Ovary (tissue), 9 donors: ENCODE measurements around the gene TOMM22. TPM values are rescaled to one million over a fixed set of nuclear protein-coding genes. Genes with fewer than 3 reads are reported as not detected.

Experiments used
- DNase-seq, 5 donors: peaks; one replicate each; pipeline ENCODE4 v3.0.0-alpha.2; 2019 to 2020
- H3K27ac ChIP-seq, 2 donors: fragments of 200-600 bp; one replicate each; pipeline versions ENCODE4 v1.5.1 to v1.8.0; 2019 to 2022
- H3K27me3 ChIP-seq: fragments of 200-600 bp; one replicate; pipeline ENCODE4 v1.8.0; 2022
- H3K36me3 ChIP-seq: fragments of 200-600 bp; sonication (generic); one replicate; pipeline ENCODE4 v1.5.1; 2019
- H3K4me1 ChIP-seq: one replicate; pipeline ENCODE4 v1.8.1; 2013; ENCODE audit warnings: mild to moderate bottlenecking, moderate library complexity; ENCODE audit not compliant: insufficient read depth
- H3K4me3 ChIP-seq: fragments of 200-600 bp; sonication (generic); one replicate; pipeline ENCODE4 v1.5.1; 2017
- H3K9me3 ChIP-seq, 2 donors: fragments of 200-600 bp in 1 of 2; sonication (generic) in 1 of 2; one replicate each; pipeline versions ENCODE4 v1.5.1 to v1.8.1; 2013 to 2019; ENCODE audit warnings: mild to moderate bottlenecking in 1 of 2, moderate library complexity in 1 of 2
- CTCF ChIP-seq, 3 donors: fragments of 450-650 bp in 2 of 3; fragments of 200-600 bp in 1 of 3; IDR thresholded peaks; one replicate each; pipeline versions ENCODE4 v1.5.1 to v1.8.0; 2016 to 2022; ENCODE audit warnings: antibody characterized with exemption in 3 of 3, mild to moderate bottlenecking in 1 of 3
- EP300 ChIP-seq: sonication (generic); formaldehyde crosslinking; IDR thresholded peaks from one replicate; pipeline ENCODE4 v1.6.1; 2017; ENCODE audit warnings: antibody characterized with exemption
- POLR2A ChIP-seq: fragments of 450-650 bp; IDR thresholded peaks from one replicate; pipeline ENCODE4 v1.6.1; 2017; ENCODE audit warnings: antibody characterized with exemption, mild to moderate bottlenecking, moderate library complexity
- WGBS, 3 donors: extraction: QIAGEN DNeasy Blood & Tissue Kit in 1 of 3; methylation state at CpG; one replicate each; pipeline versions ENCODE4 v1.1.5 to v1.1.7; 2013 to 2017; 5-methylcytosine and 5-hydroxymethylcytosine counted together
- intact Hi-C, 4 donors: fragments of 100-400 bp; cut with DNase I; formaldehyde crosslinking; loops; one replicate each; pipeline versions ENCODE4 v1.11.0 to v1.15.1; 2022 to 2023
- polyA plus RNA-seq, 2 donors: library from polyadenylated mRNA; stranded (reverse); fragments of 200-250 nt in 1 of 2; fragments of 350-450 nt in 1 of 2; fragmentation: Illumina TruSeq in 1 of 2; extraction: RNeasy Lipid Tissue Mini Kit (QIAGEN cat#74804) in 1 of 2; gene quantifications; one replicate each; pipeline ENCODE4 v1.2.3, GENCODE V29; 2013 to 2014
- total RNA-seq, 7 donors: library from RNA; depleted of rRNA in 2 of 7; stranded (reverse); fragments of >200 nt in 2 of 7; fragmentation: NEBNext Ultra II Directional in 3 of 7; extraction: Animal tissue kit (Norgen Biotek cat#: 25700) in 3 of 7; gene quantifications; one replicate each; pipeline versions ENCODE4 v1.1.0 to v1.2.4, GENCODE V29; 2016 to 2023
- donor health status: DM: no; HTN: no; CAD: no; lungs with moderate emphysema.
- donor health status: DM: no; HTN: no; CAD: no.
- donor health status: Bipolar disorder and iron deficiency.
- donor health status: DM: yes; HTN: yes; CAD: no.
- donor health status: DM: no; HTN: no; CAD: no.
- donor health status: DM: yes; HTN: yes; CAD: no.

The TOMM22 gene
- total and polyA plus RNA-seq, 9 donors: 30.0 to 96.3 (median 57.7) TPM

DNA sequence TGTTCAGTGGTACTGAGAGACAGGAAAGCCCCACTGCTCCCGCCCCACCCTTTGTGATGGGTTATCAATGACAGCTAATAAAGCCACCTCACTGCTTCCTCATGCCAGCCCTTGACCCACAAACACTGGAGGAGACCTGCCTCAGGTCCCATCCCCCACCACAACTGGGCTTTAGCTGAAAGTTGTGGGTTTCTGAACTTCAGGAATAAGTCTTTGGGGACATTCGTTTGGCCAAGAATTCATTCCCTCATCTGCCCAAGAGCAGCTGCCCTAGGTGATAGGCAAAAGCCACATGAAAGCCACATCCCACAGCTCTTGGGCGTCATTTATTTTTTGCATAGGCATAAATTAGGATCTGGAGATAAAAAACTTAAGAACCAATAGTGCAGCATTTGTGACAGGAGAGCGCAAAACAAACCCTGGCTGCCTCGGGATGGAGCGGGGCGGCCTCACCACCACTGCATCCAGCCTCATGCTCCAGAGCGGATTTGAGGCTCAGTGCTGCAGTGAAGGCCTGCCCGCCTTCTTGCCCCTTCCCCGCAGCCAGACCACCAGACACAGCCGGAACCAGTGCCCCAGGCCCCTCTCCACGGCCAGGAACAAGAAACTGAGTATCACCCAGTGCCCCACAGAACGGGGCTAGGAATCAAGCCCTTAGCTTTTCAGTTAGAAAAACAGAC is 52.8 kb downstream of the TOMM22 start:
- H3K36me3 ChIP-seq: no peaks in the 10 kb centered on the region
- intact Hi-C loops: no loop called here

More for the DNA sequence above, 52.8 kb downstream of the TOMM22 start:
- H3K4me3 ChIP-seq: no peak overlapping the region
- H3K27ac ChIP-seq: peak overlapping the region in 1 of 2 donors; percentile 71
- DNase-seq: peak in 3 of 5 donors; percentile 14 to 42 (median 36)
- peaks cover 20% of the 10 kb centered on the region for H3K4me1 ChIP-seq
- no peaks in the 10 kb centered on the region for H3K27me3 ChIP-seq
- 58 to 76% (median 65%) methylated on average over 13 of the region's 13 CpGs for WGBS, 3 donors
- H3K9me3 ChIP-seq: no peaks in the 10 kb centered on the region
- no peak for TF ChIP-seq EP300
- no peak for TF ChIP-seq CTCF (IDR thresholded peaks at IDR 0.05)
- no peak for TF ChIP-seq POLR2A

Other genes starting within 250 kb of the TOMM22 start
- gene KCNJ4, start 226.8 kb upstream of the TOMM22 start, total RNA-seq: under 1 TPM in 1 of 7 donors, not detected in 6; 0.62 TPM
- under 1 TPM in 1 of 2 donors, not detected in 1; 0.02 TPM for gene KCNJ4, start 226.8 kb upstream of the TOMM22 start, polyA plus RNA-seq
- 1 to 10 TPM in 6 of 7 donors, under 1 TPM in 1; 0.81 to 8.3 (median 2.3) TPM for gene KDELR3, start 213.9 kb upstream of the TOMM22 start, total RNA-seq
- 10 to 100 TPM in 1 of 2 donors, 1 to 10 TPM in 1; 2.4 to 26.9 TPM for gene KDELR3, start 213.9 kb upstream of the TOMM22 start, polyA plus RNA-seq
- 100 to 1,000 TPM; 435 to 602 (median 515) TPM for gene DDX17, start 175.6 kb upstream of the TOMM22 start, total RNA-seq
- 100 to 1,000 TPM; 215 to 412 TPM for gene DDX17, start 175.6 kb upstream of the TOMM22 start, polyA plus RNA-seq
- gene DMC1, start 111.8 kb upstream of the TOMM22 start, total RNA-seq: 10 to 100 TPM in 1 of 7 donors, 1 to 10 TPM in 5, under 1 TPM in 1; 0.95 to 12.2 (median 2.1) TPM
- 1 to 10 TPM in 1 of 2 donors, under 1 TPM in 1; 0.82 to 2.1 TPM for gene DMC1, start 111.8 kb upstream of the TOMM22 start, polyA plus RNA-seq
- gene FAM227A, start 25.6 kb upstream of the TOMM22 start, total RNA-seq: 1 to 10 TPM in 6 of 7 donors, under 1 TPM in 1; 1.00 to 7.4 (median 2.5) TPM
- under 1 TPM; 0.72 to 0.76 TPM for gene FAM227A, start 25.6 kb upstream of the TOMM22 start, polyA plus RNA-seq
- gene CBY1, start 25.3 kb upstream of the TOMM22 start, total RNA-seq: 10 to 100 TPM; 15.5 to 45.2 (median 35.0) TPM
- 10 to 100 TPM; 54.0 to 84.0 TPM for gene CBY1, start 25.3 kb upstream of the TOMM22 start, polyA plus RNA-seq
- gene JOSD1, start 19.0 kb downstream of the TOMM22 start, total RNA-seq: 100 to 1,000 TPM in 1 of 7 donors, 10 to 100 TPM in 6; 43.1 to 138 (median 48.7) TPM
- gene JOSD1, start 19.0 kb downstream of the TOMM22 start, polyA plus RNA-seq: 10 to 100 TPM; 33.6 to 55.2 TPM
- 10 to 100 TPM; 40.5 to 71.3 (median 62.3) TPM for gene GTPBP1, start 24.0 kb downstream of the TOMM22 start, total RNA-seq
- 10 to 100 TPM; 16.9 to 29.8 TPM for gene GTPBP1, start 24.0 kb downstream of the TOMM22 start, polyA plus RNA-seq
- gene SUN2, start 74.0 kb downstream of the TOMM22 start, total RNA-seq: 100 to 1,000 TPM; 152 to 311 (median 205) TPM
- gene SUN2, start 74.0 kb downstream of the TOMM22 start, polyA plus RNA-seq: 100 to 1,000 TPM in 1 of 2 donors, 10 to 100 TPM in 1; 21.2 to 156 TPM
- gene DNAL4, start 112.2 kb downstream of the TOMM22 start, total RNA-seq: 10 to 100 TPM; 12.1 to 26.4 (median 16.3) TPM
- gene DNAL4, start 112.2 kb downstream of the TOMM22 start, polyA plus RNA-seq: 10 to 100 TPM; 12.2 to 23.5 TPM
- 10 to 100 TPM in 5 of 7 donors, 1 to 10 TPM in 2; 5.2 to 23.1 (median 15.4) TPM for gene NPTXR, start 162.1 kb downstream of the TOMM22 start, total RNA-seq
- 1 to 10 TPM; 5.3 to 6.3 TPM for gene NPTXR, start 162.1 kb downstream of the TOMM22 start, polyA plus RNA-seq
- gene CBX6, start 190.3 kb downstream of the TOMM22 start, total RNA-seq: 100 to 1,000 TPM in 5 of 7 donors, 10 to 100 TPM in 2; 32.7 to 175 (median 120) TPM
- 10 to 100 TPM; 22.6 to 26.4 TPM for gene CBX6, start 190.3 kb downstream of the TOMM22 start, polyA plus RNA-seq